H9 (cell line): Measurements from ENCODE around the gene OXSM. TPM values are rescaled to one million over a fixed set of nuclear protein-coding genes. Genes with fewer than 3 reads are reported as not detected.

Source experiments
- DNase-seq: peaks from one replicate; pipeline ENCODE4 v3.0.0-alpha.2; 2017
- H2AFZ ChIP-seq: one replicate; pipeline ENCODE4 v1.6.1; 2013; ENCODE audit warnings: mild to moderate bottlenecking, low read length, control low read depth, moderate library complexity
- H2AK5ac ChIP-seq: 2 replicates; pipeline ENCODE4 v1.6.1; 2013; ENCODE audit warnings: low read length, control low read depth, mixed read lengths; ENCODE audit not compliant: insufficient read length
- H2BK120ac ChIP-seq: one replicate; pipeline ENCODE4 v1.6.1; 2013; ENCODE audit warnings: low read depth, mild to moderate bottlenecking, low read length, control low read depth, inconsistent platforms; ENCODE audit not compliant: poor library complexity, severe bottlenecking
- H2BK12ac ChIP-seq: 2 replicates; pipeline ENCODE4 v1.6.1; 2013; ENCODE audit warnings: low read length, control low read depth, mixed read lengths, low read depth; ENCODE audit not compliant: insufficient read length
- H2BK15ac ChIP-seq: 2 replicates; pipeline ENCODE4 v1.6.1; 2013; ENCODE audit warnings: low read depth, low read length, control low read depth
- H2BK20ac ChIP-seq: one replicate; pipeline ENCODE4 v1.6.1; 2013; ENCODE audit warnings: low read depth, mild to moderate bottlenecking, low read length, control low read depth, inconsistent platforms; ENCODE audit not compliant: poor library complexity, severe bottlenecking
- H2BK5ac ChIP-seq: 2 replicates; pipeline ENCODE4 v1.6.1; 2013; ENCODE audit warnings: low read length, control low read depth, mixed read lengths; ENCODE audit not compliant: insufficient read length
- H3K14ac ChIP-seq: 2 replicates; pipeline ENCODE4 v1.6.1; 2013; ENCODE audit warnings: low read length, control low read depth; ENCODE audit not compliant: insufficient read depth
- H3K18ac ChIP-seq: 2 replicates; pipeline ENCODE4 v1.6.1; 2013; ENCODE audit warnings: low read depth, mild to moderate bottlenecking, mixed read lengths, low read length, control low read depth; ENCODE audit not compliant: insufficient read length
- H3K23ac ChIP-seq: 2 replicates; pipeline ENCODE4 v1.6.1; 2013; ENCODE audit warnings: low read length, control low read depth, mixed read lengths, low read depth; ENCODE audit not compliant: insufficient read length
- H3K23me2 ChIP-seq: 2 replicates; pipeline ENCODE4 v1.6.1; 2013; ENCODE audit warnings: low read depth, mild to moderate bottlenecking, mixed read lengths, low read length, control low read depth; ENCODE audit not compliant: insufficient read length, poor library complexity, severe bottlenecking
- H3K27ac ChIP-seq: 2 replicates; pipeline ENCODE4 v1.5.1; 2013; ENCODE audit warnings: low read length, control low read depth, mixed read lengths, low read depth; ENCODE audit not compliant: insufficient read length
- H3K27me3 ChIP-seq: 2 replicates; pipeline ENCODE4 v1.6.1; 2013; ENCODE audit warnings: low read length, control low read depth, inconsistent platforms; ENCODE audit not compliant: insufficient read depth
- H3K4ac ChIP-seq: 2 replicates; pipeline ENCODE4 v1.6.1; 2013; ENCODE audit warnings: low read depth, mild to moderate bottlenecking, control low read depth, inconsistent platforms, low read length, moderate library complexity
- H3K4me1 ChIP-seq: 2 replicates; pipeline ENCODE4 v1.6.1; 2013; ENCODE audit warnings: low read length, control low read depth, inconsistent platforms; ENCODE audit not compliant: insufficient read depth
- H3K4me2 ChIP-seq: 2 replicates; pipeline ENCODE4 v1.6.1; 2013; ENCODE audit warnings: low read length, control low read depth, mixed read lengths; ENCODE audit not compliant: insufficient read length, insufficient read depth
- H3K56ac ChIP-seq: 2 replicates; pipeline ENCODE4 v1.6.1; 2013; ENCODE audit warnings: low read depth, mild to moderate bottlenecking, mixed read lengths, low read length, control low read depth; ENCODE audit not compliant: insufficient read length
- H3K79me1 ChIP-seq: 2 replicates; pipeline ENCODE4 v1.6.1; 2013; ENCODE audit warnings: low read depth, mild to moderate bottlenecking, moderate library complexity, low read length, control low read depth, inconsistent platforms; ENCODE audit not compliant: insufficient read depth, poor library complexity, severe bottlenecking
- H3K79me2 ChIP-seq: 2 replicates; pipeline ENCODE4 v1.6.1; 2013; ENCODE audit warnings: low read length, control low read depth, inconsistent platforms; ENCODE audit not compliant: insufficient read depth
- H3K9ac ChIP-seq: 2 replicates; pipeline ENCODE4 v1.6.1; 2013; ENCODE audit warnings: low read length, control low read depth, mixed read lengths; ENCODE audit not compliant: insufficient read length; ENCODE audit errors: extremely low read depth
- H3K9me3 ChIP-seq: one replicate; pipeline ENCODE4 v1.6.1; 2013; ENCODE audit warnings: low read depth, low read length, inconsistent platforms; ENCODE audit not compliant: control insufficient read depth
- H3T11ph ChIP-seq: one replicate; pipeline ENCODE4 v1.6.1; 2013; ENCODE audit warnings: mild to moderate bottlenecking, low read length, control low read depth, inconsistent platforms
- H4K20me1 ChIP-seq: one replicate; pipeline ENCODE4 v1.6.1; 2013; ENCODE audit not compliant: control insufficient read depth, insufficient read length, insufficient read depth
- H4K5ac ChIP-seq: 2 replicates; pipeline ENCODE4 v1.6.1; 2013; ENCODE audit warnings: low read depth, mild to moderate bottlenecking, mixed read lengths, low read length, control low read depth; ENCODE audit not compliant: insufficient read length
- H4K8ac ChIP-seq: replicated peaks from 2 replicates; pipeline ENCODE4 v1.6.1; 2013; ENCODE audit warnings: low read length, control low read depth, mixed read lengths, low read depth; ENCODE audit not compliant: insufficient read length
- H4K91ac ChIP-seq: 2 replicates; pipeline ENCODE4 v1.6.1; 2013; ENCODE audit warnings: low read depth, mild to moderate bottlenecking, moderate library complexity, mixed read lengths, low read length, control low read depth; ENCODE audit not compliant: insufficient read length
- H3K27ac Mint-ChIP-seq, 3 experiments: 2 replicates in 2 of 3; 3 replicates in 1 of 3; pipeline ENCODE4 v1.8.0; 2020 to 2021; ENCODE audit warnings: mixed read lengths in 3 of 3, mild to moderate bottlenecking in 1 of 3, moderate library complexity in 1 of 3
- H3K27me3 Mint-ChIP-seq: 2 replicates; pipeline ENCODE4 v1.8.0; 2021; ENCODE audit warnings: low read depth, mild to moderate bottlenecking, moderate library complexity, mixed read lengths
- H3K36me3 Mint-ChIP-seq, 3 experiments: 2 replicates in 2 of 3; 3 replicates in 1 of 3; pipeline ENCODE4 v1.8.0; 2020 to 2021; ENCODE audit warnings: low read depth in 3 of 3, mixed read lengths in 3 of 3; ENCODE audit not compliant: insufficient read depth in 1 of 3
- H3K4me1 Mint-ChIP-seq, 2 experiments: 2 replicates each; pipeline ENCODE4 v1.8.0; 2020; ENCODE audit warnings: mixed read lengths in 2 of 2
- H3K4me3 Mint-ChIP-seq, 2 experiments: 2 replicates in 1 of 2; 3 replicates in 1 of 2; pipeline ENCODE4 v1.8.0; 2020 to 2021; ENCODE audit warnings: mild to moderate bottlenecking in 2 of 2, mixed read lengths in 2 of 2, moderate library complexity in 1 of 2
- H3K9me3 Mint-ChIP-seq, 2 experiments: 2 replicates in 1 of 2; 3 replicates in 1 of 2; pipeline ENCODE4 v1.8.0; 2020; ENCODE audit warnings: mild to moderate bottlenecking in 2 of 2, mixed read lengths in 2 of 2, moderate library complexity in 1 of 2
- CTCF ChIP-seq: fragments of 200-600 bp; sonication (generic); conservative IDR thresholded peaks from 3 replicates; pipeline ENCODE4 v1.8.0; 2021; ENCODE audit warnings: antibody characterized with exemption, mild to moderate bottlenecking
- WGBS: extraction: QIAGEN DNeasy Blood & Tissue Kit; methylation state at CpG from one replicate; pipeline ENCODE4 v1.1.7; 2013; ENCODE audit warnings: missing lambda C conversion rate, low lambda C conversion rate, mixed read lengths; ENCODE audit not compliant: insufficient read length; ENCODE audit errors: extremely low coverage; 5-methylcytosine and 5-hydroxymethylcytosine counted together
- total RNA-seq: library from RNA; stranded (reverse); gene quantifications from 2 replicates; pipeline ENCODE4 v1.2.1, GENCODE V29; 2021

Gene OXSM
- total RNA-seq, 1 experiment from 2014 or later, result 2.5 TPM

- H3K9me3 Mint-ChIP-seq, result peaks cover 0 to 4% of the 10 kb centered on the region in 2 experiments; a peak in 1 of 5 replicates
- Histone ChIP-seq H4K20me1 (no peaks in the 10 kb centered on the region), H2BK5ac (no peak overlapping the region), H2BK20ac (no peak overlapping the region), H3K27me3 (no peaks in the 10 kb centered on the region), H3K14ac (no peak overlapping the region), H3K23ac (no peak overlapping the region), H2BK120ac (no peak overlapping the region), H3K9me3 (no peaks in the 10 kb centered on the region), H3K79me1 (no peaks in the 10 kb centered on the region), H2AFZ (no peak overlapping the region), H3K4me1 (no peaks in the 10 kb centered on the region), H2BK12ac (no peak overlapping the region), H3K79me2 (no peaks in the 10 kb centered on the region; the same call in 1 of the 2 replicates), H4K5ac (no peak overlapping the region), H3K23me2 (peaks cover 5% of the 10 kb centered on the region), H3K9ac (no peak overlapping the region), H2BK15ac (no peak overlapping the region), H3K4ac (no peak overlapping the region), H3K27ac (no peak overlapping the region), H3K4me2 (peak overlapping the region; percentile 71), H2AK5ac (no peak overlapping the region), H4K91ac (no peak overlapping the region), H3K18ac (no peak overlapping the region), H3K56ac (no peak overlapping the region), H3T11ph (no peak overlapping the region), H4K8ac (no peak overlapping the region)
- WGBS, result no CpG with 5 or more reads among the region's 3 CpGs
- no peak for TF ChIP-seq CTCF
- peaks cover 6 to 21% (median 13%) of the 10 kb centered on the region in 3 experiments for H3K36me3 Mint-ChIP-seq
- peaks cover 7% of the 10 kb centered on the region for H3K27me3 Mint-ChIP-seq
- no peak for DNase-seq
- peak overlapping the region in 1 of 3 experiments; percentile 44; a peak in 1 of 7 replicates for H3K27ac Mint-ChIP-seq
- H3K4me1 Mint-ChIP-seq, result peaks cover 21 to 22% of the 10 kb centered on the region in 2 experiments
- peak overlapping the region; percentile 84 to 91 for H3K4me3 Mint-ChIP-seq
Measured at GRCh38 chr3:25781758-25782594, 7.9 kb upstream of the OXSM start.
